Skeletal muscle tissue (tissue), 4 donors: ENCODE results near the gene AZU1. TPM values are rescaled to one million over a fixed set of nuclear protein-coding genes. Genes with fewer than 3 reads are reported as not detected.
"Not testable (repeated sequence)": the region's sequence is repeated elsewhere in the genome, so short reads cannot be mapped to it uniquely, and the experiment has no call there.

Source experiments
- H3K27ac ChIP-seq: one replicate; pipeline ENCODE4 v1.7.0; 2013; ENCODE audit warnings: mild to moderate bottlenecking, low read depth, low read length, inconsistent platforms
- H3K27me3 ChIP-seq, 3 donors: one replicate each; pipeline ENCODE4 v1.7.0; 2013; ENCODE audit warnings: low read length in 3 of 3; ENCODE audit not compliant: control insufficient read depth in 3 of 3, insufficient read depth in 3 of 3
- H3K36me3 ChIP-seq, 3 donors: one replicate each; pipeline ENCODE4 v1.7.0; 2013; ENCODE audit warnings: low read length in 3 of 3; ENCODE audit not compliant: control insufficient read depth in 3 of 3, insufficient read depth in 3 of 3
- H3K4me1 ChIP-seq, 3 donors: one replicate each; pipeline ENCODE4 v1.7.0; 2013; ENCODE audit warnings: low read length in 3 of 3, mild to moderate bottlenecking in 3 of 3; ENCODE audit not compliant: control insufficient read depth in 3 of 3, insufficient read depth in 3 of 3
- H3K4me3 ChIP-seq, 3 donors: one replicate each; pipeline ENCODE4 v1.7.0; 2013; ENCODE audit warnings: low read length in 3 of 3
- H3K9ac ChIP-seq, 3 donors: one replicate each; pipeline ENCODE4 v1.7.0; 2013; ENCODE audit warnings: low read length in 3 of 3, mild to moderate bottlenecking in 3 of 3, moderate library complexity in 2 of 3, low read depth in 1 of 3
- H3K9me3 ChIP-seq, 3 donors: one replicate each; pipeline ENCODE4 v1.7.0; 2013; ENCODE audit warnings: low read length in 3 of 3; ENCODE audit not compliant: control insufficient read depth in 3 of 3
- total RNA-seq: library from RNA; depleted of rRNA; stranded (reverse); fragments of >200 nt; gene quantifications from one replicate; pipeline ENCODE4 v1.2.3, GENCODE V29; 2014
- donor health status: Osteomylitis.

Gene AZU1
- total RNA-seq, 1 donor from 2014 or later, result 2.6 TPM

DNA sequence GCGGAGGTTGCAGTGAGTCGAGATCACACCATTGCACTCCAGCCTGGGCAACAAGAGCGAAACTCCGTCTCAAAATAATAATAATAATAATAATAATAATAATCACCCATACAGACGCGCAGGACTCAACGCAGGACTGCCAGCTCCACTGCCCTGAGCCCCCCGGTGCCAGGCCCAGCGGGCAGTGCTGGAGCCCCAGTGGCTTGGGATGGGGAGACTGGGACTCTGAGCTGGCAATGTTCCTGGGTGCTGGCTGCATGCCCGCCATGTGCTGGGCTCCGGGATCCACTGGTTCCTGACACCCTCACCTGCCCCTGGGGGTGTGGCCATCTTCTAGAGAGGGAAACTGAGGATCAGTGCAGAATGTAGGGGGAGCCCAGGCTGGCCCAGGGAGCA, 325 bp upstream of the AZU1 start:
- H3K4me3 ChIP-seq, result no peak overlapping the region
- H3K27me3 ChIP-seq, result peaks cover 34 to 52% (median 36%) of the 10 kb centered on the region in 3 donors
- no peak overlapping the region for H3K27ac ChIP-seq
- H3K9me3 ChIP-seq, result no peaks in the 10 kb centered on the region
- H3K9ac ChIP-seq, result no peak overlapping the region
- H3K36me3 ChIP-seq, result no peaks in the 10 kb centered on the region
- H3K4me1 ChIP-seq, result no peaks in the 10 kb centered on the region

DNA sequence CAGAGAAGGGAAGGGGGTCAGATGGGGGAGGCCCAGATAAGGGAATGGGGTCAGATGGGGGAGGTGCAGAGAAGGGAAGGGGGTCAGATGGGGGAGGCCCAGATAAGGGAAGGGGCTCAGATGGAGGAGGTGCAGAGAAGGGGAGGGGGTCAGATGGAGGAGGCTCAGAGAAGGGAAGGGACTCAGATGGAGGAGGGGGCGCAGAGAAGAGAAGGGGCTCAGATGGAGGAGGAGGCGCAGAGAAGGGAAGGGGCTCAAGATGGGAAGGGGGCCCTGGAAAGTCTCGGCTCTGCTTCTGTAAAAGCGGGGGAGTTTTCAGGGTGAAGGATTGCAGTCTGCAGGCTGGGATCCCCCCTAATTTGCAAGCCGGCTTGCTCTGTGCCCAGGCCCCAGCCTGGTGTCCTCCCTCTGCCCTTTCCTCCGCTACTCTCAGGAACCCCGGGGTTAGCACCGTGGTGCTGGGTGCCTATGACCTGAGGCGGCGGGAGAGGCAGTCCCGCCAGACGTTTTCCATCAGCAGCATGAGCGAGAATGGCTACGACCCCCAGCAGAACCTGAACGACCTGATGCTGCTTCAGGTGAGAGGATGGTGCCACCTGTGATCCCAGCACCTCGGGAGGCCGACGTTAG, 1.6 kb downstream of the AZU1 start:
- H3K27me3 ChIP-seq, result peaks cover 26 to 43% (median 30%) of the 10 kb centered on the region in 3 donors
- H3K9ac ChIP-seq, result no peak overlapping the region
- no peak overlapping the region for H3K27ac ChIP-seq
- no peaks in the 10 kb centered on the region for H3K4me1 ChIP-seq
- H3K36me3 ChIP-seq, result no peaks in the 10 kb centered on the region
- H3K9me3 ChIP-seq, result no peaks in the 10 kb centered on the region
- H3K4me3 ChIP-seq, result no peak overlapping the region

DNA sequence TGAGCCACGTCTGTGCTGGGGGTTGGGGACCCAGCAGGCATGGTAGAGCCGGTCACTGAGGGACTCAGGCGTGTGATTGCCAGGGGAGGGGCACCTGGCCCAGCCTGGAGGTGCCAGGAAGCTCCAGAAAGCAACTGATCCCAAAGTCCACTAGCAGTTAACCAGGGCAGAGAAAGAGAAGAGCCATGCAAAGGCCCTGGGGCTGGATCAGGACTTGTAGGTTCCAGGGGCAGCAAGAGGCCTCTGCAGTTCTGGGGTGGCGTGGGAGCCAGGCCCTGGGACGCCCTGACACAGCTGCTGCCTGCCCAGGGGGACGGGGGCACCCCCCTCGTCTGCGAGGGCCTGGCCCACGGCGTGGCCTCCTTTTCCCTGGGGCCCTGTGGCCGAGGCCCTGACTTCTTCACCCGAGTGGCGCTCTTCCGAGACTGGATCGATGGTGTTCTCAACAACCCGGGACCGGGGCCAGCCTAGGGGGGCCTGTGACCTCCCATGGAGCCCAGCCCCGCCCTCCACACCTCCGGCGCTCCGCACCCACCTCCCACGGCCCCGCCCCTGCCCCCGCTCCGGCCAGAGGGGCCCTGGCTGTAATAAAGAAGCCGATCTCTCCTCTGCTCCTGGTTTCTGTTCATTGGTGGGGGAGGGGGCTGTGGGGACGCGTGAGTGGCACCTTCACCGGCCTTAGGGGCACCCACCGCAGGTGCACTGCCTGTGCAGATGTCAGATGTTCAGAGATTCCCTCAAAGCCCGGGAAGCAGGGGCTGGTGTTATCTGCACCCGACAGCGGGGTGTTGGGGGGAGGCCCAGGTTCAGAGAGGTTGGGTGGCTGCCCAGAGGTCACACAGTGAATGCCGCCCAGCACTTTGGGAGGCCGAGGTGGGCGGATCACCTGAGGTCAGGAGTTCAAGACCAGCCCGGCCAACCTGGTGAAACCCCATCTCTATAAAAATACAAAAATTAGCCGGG, 4.1 kb downstream of the AZU1 start:
- Histone ChIP-seq H3K27me3 (peaks cover 38 to 52% (median 38%) of the 10 kb centered on the region in 3 donors), H3K4me1 (no peaks in the 10 kb centered on the region), H3K9ac (no peak overlapping the region), H3K36me3 (no peaks in the 10 kb centered on the region), H3K9me3 (no peaks in the 10 kb centered on the region), H3K4me3 (no peak overlapping the region), H3K27ac (no peak overlapping the region)

DNA sequence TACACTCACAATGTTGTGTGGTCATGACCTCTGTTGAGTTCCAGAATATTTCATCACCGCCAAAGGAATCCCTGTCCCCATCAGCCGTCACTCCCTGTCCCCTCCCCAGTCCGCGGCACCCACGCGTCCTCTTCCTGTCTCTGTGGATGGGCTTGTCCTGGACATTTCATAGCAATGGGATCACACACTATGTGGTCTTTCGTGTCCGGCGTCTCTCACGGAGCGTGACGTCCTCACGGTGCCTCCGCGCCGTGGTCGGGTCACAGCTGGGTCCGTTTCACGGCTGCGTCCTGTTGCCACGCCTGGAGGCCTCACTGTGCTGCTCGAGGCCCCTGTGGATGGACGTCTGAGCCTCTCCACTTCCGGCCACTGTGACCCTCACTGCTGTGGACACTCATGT, 6.6 kb downstream of the AZU1 start:
- no peaks in the 10 kb centered on the region for H3K9me3 ChIP-seq
- no peak overlapping the region for H3K4me3 ChIP-seq
- peaks cover 34 to 52% (median 39%) of the 10 kb centered on the region in 3 donors for H3K27me3 ChIP-seq
- no peak overlapping the region for H3K27ac ChIP-seq
- no peaks in the 10 kb centered on the region for H3K36me3 ChIP-seq
- peaks cover 0 to 3% (median 2%) of the 10 kb centered on the region in 3 donors for H3K4me1 ChIP-seq
- no peak overlapping the region for H3K9ac ChIP-seq

DNA sequence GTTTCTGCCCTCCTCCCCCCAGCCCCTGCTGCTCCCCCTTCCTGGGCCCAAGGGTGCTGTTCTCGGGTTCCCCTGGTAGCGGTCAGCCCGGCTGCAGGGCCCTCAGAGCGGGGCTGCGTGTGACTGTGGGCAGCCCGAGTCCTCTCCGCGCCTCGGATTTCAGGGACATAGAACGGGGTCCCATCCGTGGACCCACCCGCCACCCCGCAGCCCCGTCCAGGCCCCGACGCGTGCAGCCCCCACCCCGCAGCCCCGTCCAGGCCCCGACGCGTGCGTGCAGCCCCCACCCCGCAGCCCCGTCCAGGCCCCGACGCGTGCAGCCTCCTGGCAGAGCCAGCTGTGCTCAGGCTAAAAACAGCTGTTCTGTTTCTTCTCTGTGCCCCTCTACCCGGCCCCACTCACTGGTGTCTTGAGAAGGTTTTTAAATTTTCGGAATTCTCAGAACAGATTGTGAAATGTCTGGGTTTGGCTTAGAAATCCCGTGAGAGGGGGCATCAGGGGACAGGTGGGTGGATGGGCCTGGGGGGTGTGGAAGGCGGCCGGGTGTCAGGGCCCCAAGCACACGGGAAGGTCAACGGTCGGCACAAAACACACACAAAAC, 7.7 kb downstream of the AZU1 start:
- Histone ChIP-seq H3K27ac (no peak overlapping the region), H3K4me1 (peaks cover 0 to 3% (median 2%) of the 10 kb centered on the region in 3 donors), H3K9me3 (no peaks in the 10 kb centered on the region), H3K9ac (no peak overlapping the region), H3K4me3 (no peak overlapping the region), H3K27me3 (peaks cover 31 to 47% (median 35%) of the 10 kb centered on the region in 3 donors), H3K36me3 (no peaks in the 10 kb centered on the region)

DNA sequence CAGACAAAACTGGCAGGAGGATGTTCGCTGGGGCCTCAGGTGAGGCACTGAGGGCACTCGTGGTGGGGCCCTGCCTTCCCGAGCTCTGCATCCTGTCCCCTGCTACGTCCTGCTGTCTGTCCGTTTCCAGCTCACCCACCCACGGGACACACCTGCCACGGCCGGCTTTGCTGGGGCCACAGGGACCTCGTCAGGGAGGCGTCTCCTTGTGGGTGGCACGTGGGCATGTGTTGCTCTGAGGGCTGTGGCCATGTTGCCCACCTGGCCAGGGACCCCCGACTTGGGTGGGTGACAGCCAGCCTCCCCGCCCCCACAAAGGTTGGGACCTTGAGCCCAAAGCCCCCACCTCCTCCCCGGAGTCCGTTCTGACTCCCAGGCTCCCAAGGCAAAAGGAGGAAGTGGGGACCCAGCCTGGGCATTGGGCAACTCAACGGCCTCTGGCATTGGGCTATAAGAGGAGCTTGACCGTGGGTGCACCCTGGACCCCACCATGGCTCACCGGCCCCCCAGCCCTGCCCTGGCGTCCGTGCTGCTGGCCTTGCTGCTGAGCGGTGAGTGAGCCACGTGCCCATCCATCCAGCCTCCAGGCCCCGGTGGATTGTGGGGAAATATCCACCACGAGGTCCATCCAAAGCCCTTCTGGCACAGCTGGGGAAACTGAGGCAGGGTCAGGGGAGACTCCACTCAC, 13.0 kb downstream of the AZU1 start, which contains the start of gene PRTN3:
Gene PRTN3, plus strand, starts transcription at position 481 of the 688 bp plus-strand sequence. Its CDS starts 10 bp downstream, at position 491.
- H3K4me1 ChIP-seq, result peaks cover 2 to 6% (median 6%) of the 10 kb centered on the region in 3 donors
- H3K4me3 ChIP-seq, result no peak within 1 kb of the TSS
- no peaks in the 10 kb centered on the region for H3K36me3 ChIP-seq
- no peak within 1 kb of the TSS for H3K9ac ChIP-seq
- H3K9me3 ChIP-seq, result no peaks in the 10 kb centered on the region
- peaks cover 39 to 55% (median 39%) of the 10 kb centered on the region in 3 donors for H3K27me3 ChIP-seq
- H3K27ac ChIP-seq, result no peak within 1 kb of the TSS

DNA sequence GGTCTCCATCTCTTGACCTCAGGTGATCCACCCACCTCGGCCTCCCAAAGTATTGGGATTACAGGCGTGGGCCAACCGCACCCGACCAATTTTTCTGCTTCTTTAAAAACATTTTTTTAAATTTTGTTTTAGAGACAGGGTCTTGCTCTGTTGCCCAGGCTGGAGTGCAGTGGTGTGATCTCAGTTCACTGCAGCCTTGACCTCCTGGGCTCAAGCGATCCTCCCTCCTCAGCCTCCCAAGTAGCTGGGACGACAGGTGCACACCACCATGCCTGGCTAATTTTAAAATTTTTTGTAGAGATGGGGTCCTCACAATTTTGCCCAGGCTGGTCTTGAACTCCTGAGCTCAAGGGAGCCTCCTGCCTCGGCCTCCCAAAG, 15.2 kb downstream of the AZU1 start:
- H3K4me1 ChIP-seq, H3K36me3 ChIP-seq, H3K27ac ChIP-seq, H3K9ac ChIP-seq, H3K4me3 ChIP-seq, H3K9me3 ChIP-seq: not testable (repeated sequence)
- H3K27me3 ChIP-seq, result peaks cover 44 to 61% (median 48%) of the 10 kb centered on the region in 3 donors

DNA sequence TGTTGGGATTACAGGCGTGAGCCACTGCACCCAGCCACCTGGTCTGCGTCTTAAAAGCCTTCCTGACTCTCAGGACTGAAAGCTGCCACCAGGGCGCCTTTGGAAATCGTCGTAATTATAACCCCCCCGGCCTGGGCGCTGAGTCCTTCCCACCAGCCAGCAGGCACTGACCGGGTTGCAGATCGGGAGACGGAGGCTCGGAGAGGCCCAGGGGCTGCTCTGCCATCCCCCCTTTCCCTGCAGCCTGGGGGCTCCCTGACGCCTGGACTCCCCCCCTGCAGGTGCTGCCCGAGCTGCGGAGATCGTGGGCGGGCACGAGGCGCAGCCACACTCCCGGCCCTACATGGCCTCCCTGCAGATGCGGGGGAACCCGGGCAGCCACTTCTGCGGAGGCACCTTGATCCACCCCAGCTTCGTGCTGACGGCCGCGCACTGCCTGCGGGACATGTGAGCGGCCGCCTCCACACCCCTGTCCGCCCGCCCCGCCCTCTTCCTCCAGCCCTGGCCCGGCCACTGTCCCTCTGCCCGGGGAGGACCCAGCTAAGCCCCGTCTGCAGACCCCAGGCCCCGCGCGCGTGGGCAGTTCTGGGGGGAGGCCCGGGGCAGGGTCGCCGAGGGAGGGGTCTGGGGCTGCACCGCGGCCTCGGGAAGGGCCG, 15.7 kb downstream of the AZU1 start:
- Histone ChIP-seq H3K4me1 (peaks cover 4 to 10% (median 6%) of the 10 kb centered on the region in 3 donors), H3K27ac (no peak overlapping the region), H3K36me3 (no peaks in the 10 kb centered on the region), H3K9me3 (no peaks in the 10 kb centered on the region), H3K27me3 (peaks cover 48 to 67% (median 53%) of the 10 kb centered on the region in 3 donors), H3K9ac (no peak overlapping the region), H3K4me3 (no peak overlapping the region)

DNA sequence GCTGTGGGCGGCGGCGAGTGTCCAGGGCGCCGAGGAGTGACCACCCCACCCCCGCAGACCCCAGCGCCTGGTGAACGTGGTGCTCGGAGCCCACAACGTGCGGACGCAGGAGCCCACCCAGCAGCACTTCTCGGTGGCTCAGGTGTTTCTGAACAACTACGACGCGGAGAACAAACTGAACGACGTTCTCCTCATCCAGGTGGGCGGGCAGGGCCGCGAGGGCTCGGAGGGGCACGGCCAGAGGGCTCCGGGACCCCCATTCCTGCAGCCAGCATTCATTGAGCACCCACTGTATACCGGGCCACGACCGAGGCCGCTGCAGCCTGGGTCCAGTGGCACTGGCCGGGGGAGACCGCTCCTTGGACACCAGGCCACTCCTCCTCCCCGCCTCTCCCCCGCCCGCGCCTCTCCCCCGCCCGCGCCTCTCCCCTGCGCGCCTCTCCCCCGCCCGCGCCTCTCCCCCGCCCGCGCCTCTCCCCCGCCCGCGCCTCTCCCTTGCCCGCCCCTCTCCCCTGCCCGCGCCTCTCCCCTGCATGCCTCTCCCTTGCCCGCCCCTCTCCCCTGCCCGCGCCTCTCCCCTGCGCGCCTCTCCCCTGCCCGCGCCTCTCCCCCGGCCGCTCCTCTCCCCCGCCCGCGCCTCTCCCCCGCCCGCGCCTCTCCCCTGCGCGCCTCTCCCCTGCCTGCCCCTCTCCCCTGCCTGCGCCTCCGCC, 16.4 kb downstream of the AZU1 start:
- H3K4me3 ChIP-seq, result no peak overlapping the region
- H3K4me1 ChIP-seq, result peaks cover 2 to 8% (median 6%) of the 10 kb centered on the region in 3 donors
- H3K9ac ChIP-seq, result no peak overlapping the region

More for the DNA sequence above, 16.4 kb downstream of the AZU1 start:
- H3K27ac ChIP-seq, result no peak overlapping the region
- no peaks in the 10 kb centered on the region for H3K36me3 ChIP-seq
- peaks cover 49 to 67% (median 50%) of the 10 kb centered on the region in 3 donors for H3K27me3 ChIP-seq
- H3K9me3 ChIP-seq, result no peaks in the 10 kb centered on the region
